ENCODE data around the gene HMX1. TPM values are rescaled to one million over a fixed set of nuclear protein-coding genes. Genes with fewer than 3 reads are reported as not detected.

HMX1 gene
- total RNA-seq, 1 donor from 2014 or later = not detected

GRCh38 chr4:8910100-8910821 lies 38.6 kb upstream of the HMX1 start:
- DNase-seq (ENCODE audit: low read depth, low spot score) = no peak

- no peak for DNase-seq (ENCODE audit: low read depth, low spot score)
These were observed 37.9 kb upstream of the HMX1 start for GRCh38 chr4:8909548-8909947.

GRCh38 chr4:8908206-8908893 lies 36.7 kb upstream of the HMX1 start:
- no peak for DNase-seq (ENCODE audit: low read depth, low spot score)

- no peak for DNase-seq (ENCODE audit: low read depth, low spot score)
These were observed 36.1 kb upstream of the HMX1 start for GRCh38 chr4:8907596-8908205.

GRCh38 chr4:8906991-8907595 lies 35.5 kb upstream of the HMX1 start:
- DNase-seq (ENCODE audit: low read depth, low spot score) = no peak

GRCh38 chr4:8906668-8906970 lies 35.0 kb upstream of the HMX1 start:
- no peak for DNase-seq (ENCODE audit: low read depth, low spot score)

GRCh38 chr4:8905773-8906667 lies 34.4 kb upstream of the HMX1 start:
- DNase-seq (ENCODE audit: low read depth, low spot score) = no peak

GRCh38 chr4:8905226-8905772 lies 33.7 kb upstream of the HMX1 start:
- no peak for DNase-seq (ENCODE audit: low read depth, low spot score)

GRCh38 chr4:8904666-8905065 lies 33.0 kb upstream of the HMX1 start:
- DNase-seq (ENCODE audit: low read depth, low spot score) = no peak

- DNase-seq (ENCODE audit: low read depth, low spot score) = no peak
These were observed 32.4 kb upstream of the HMX1 start for GRCh38 chr4:8904041-8904501.

- DNase-seq (ENCODE audit: low read depth, low spot score) = no peak
These were observed 29.7 kb upstream of the HMX1 start for GRCh38 chr4:8901335-8901734.

- no peak for DNase-seq (ENCODE audit: low read depth, low spot score)
These were observed 28.9 kb upstream of the HMX1 start for GRCh38 chr4:8900588-8900987.

- no peak for DNase-seq (ENCODE audit: low read depth, low spot score)
These were observed 26.8 kb upstream of the HMX1 start for GRCh38 chr4:8898419-8898818.

- DNase-seq (ENCODE audit: low read depth, low spot score) = no peak
These were observed 25.9 kb upstream of the HMX1 start for GRCh38 chr4:8897251-8898167.

GRCh38 chr4:8896506-8896905 lies 24.9 kb upstream of the HMX1 start:
- no peak for DNase-seq (ENCODE audit: low read depth, low spot score)

GRCh38 chr4:8896071-8896470 lies 24.4 kb upstream of the HMX1 start:
- DNase-seq (ENCODE audit: low read depth, low spot score) = no peak

GRCh38 chr4:8895295-8895694 lies 23.7 kb upstream of the HMX1 start:
- no peak for DNase-seq (ENCODE audit: low read depth, low spot score)

GRCh38 chr4:8894424-8894816 lies 22.8 kb upstream of the HMX1 start:
- DNase-seq (ENCODE audit: low read depth, low spot score) = no peak

- DNase-seq (ENCODE audit: low read depth, low spot score) = no peak
These were observed 22.2 kb upstream of the HMX1 start for GRCh38 chr4:8893624-8894423.

Data from pulmonary artery endothelial cell (primary cell).